Measurements from ENCODE around the gene TNNC2.

GRCh38 chr20:45848969-45849582 lies 22.0 kb upstream of the TNNC2 start:
- TF ChIP-seq CTCF (IDR thresholded peaks at IDR 0.05 in 8 of 11, conservative IDR thresholded peaks at IDR 0.05 in 3 of 11) (no peak), POLR2AphosphoS5 (IDR thresholded peaks at IDR 0.05) (no peak)

Measured in spleen (tissue), 7 donors.